Sigmoid colon (tissue), 4 donors: Measurements from ENCODE around the gene CEP112.

Experiments used
- CTCF ChIP-seq, 4 experiments: fragments of 450-650 bp in 3 of 4; fragments of 200-600 bp in 1 of 4; IDR thresholded peaks; one replicate each; pipeline ENCODE4 v1.5.1; 2016 to 2019; ENCODE audit warnings: antibody characterized with exemption in 4 of 4, mild to moderate bottlenecking in 3 of 4, moderate library complexity in 2 of 4
- EP300 ChIP-seq, 4 donors: sonication (generic); formaldehyde crosslinking; IDR thresholded peaks; one replicate each; pipeline ENCODE4 v1.6.1; 2017; ENCODE audit warnings: antibody characterized with exemption in 4 of 4
- POLR2AphosphoS5 ChIP-seq, 4 donors: sonication (generic); formaldehyde crosslinking; IDR thresholded peaks; one replicate each; pipeline ENCODE4 v1.6.1; 2017; ENCODE audit warnings: antibody characterized with exemption in 4 of 4

GRCh38 chr17:65677932-65678331 lies 514.0 kb downstream of the CEP112 start:
- no peak for TF ChIP-seq CTCF (IDR thresholded peaks at IDR 0.05)
- no peak for TF ChIP-seq POLR2AphosphoS5 (IDR thresholded peaks at IDR 0.05)
- no peak for TF ChIP-seq EP300 (IDR thresholded peaks at IDR 0.05)
